ENCODE data around the gene DGKI. TPM values are rescaled to one million over a fixed set of nuclear protein-coding genes. Genes with fewer than 3 reads are reported as not detected.

DGKI gene
- total and polyA plus RNA-seq, 4 donors, result 0.01 to 0.37 (median 0.31) TPM

DNA sequence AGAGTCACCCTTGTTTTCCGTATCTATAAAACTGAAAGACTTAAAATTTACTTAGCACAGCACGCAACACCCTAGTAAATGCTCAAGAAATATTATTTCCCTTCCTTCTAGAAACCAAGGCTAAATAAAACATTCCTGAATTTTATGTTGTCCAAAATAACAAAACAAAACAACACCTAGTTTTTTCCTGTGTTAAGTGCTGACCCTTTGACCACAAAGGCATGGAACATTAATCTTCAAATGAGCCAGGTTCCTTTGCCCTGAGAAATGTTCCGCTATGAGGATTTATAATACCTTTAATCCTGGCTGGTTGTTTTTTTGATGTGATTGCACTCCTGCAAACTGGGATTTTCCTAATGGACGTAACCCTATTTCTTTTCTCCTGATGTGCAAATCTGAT, 29.0 kb upstream of the DGKI start:
- no peaks in the 10 kb centered on the region for H3K27me3 ChIP-seq (ENCODE audit: control insufficient read depth in 4 of 4, insufficient read depth in 4 of 4, low read length in 3 of 4)
- no peak overlapping the region for H3K27ac ChIP-seq (ENCODE audit: low read depth in 1 of 2, low read length in 2 of 2)
- DNase-seq (ENCODE audit: low spot score), result no peak
- H3K36me3 ChIP-seq (ENCODE audit: control insufficient read depth in 4 of 4, insufficient read depth in 3 of 4, low read depth in 1 of 4, low read length in 3 of 4), result peaks cover 20 to 36% (median 31%) of the 10 kb centered on the region in 4 donors
- no peak overlapping the region for H3K4me3 ChIP-seq (ENCODE audit: low read depth in 1 of 3, low read length in 3 of 3)
- H3K9me3 ChIP-seq (ENCODE audit: control insufficient read depth in 4 of 4, low read length in 3 of 4), result no peaks in the 10 kb centered on the region
- TF ChIP-seq HNF4A (conservative IDR thresholded peaks at IDR 0.05) (no peak), JUND (IDR thresholded peaks at IDR 0.05) (no peak), EGR1 (IDR thresholded peaks at IDR 0.05; ENCODE audit: low read depth in 2 of 2) (no peak), RAD21 (IDR thresholded peaks at IDR 0.05) (no peak), YY1 (IDR thresholded peaks at IDR 0.05) (no peak), NR2F2 (IDR thresholded peaks at IDR 0.05) (no peak), FOXA2 (IDR thresholded peaks at IDR 0.05) (no peak), SP1 (IDR thresholded peaks at IDR 0.05) (no peak), FOXA1 (IDR thresholded peaks at IDR 0.05) (no peak), TAF1 (conservative IDR thresholded peaks at IDR 0.05) (no peak), GABPA (IDR thresholded peaks at IDR 0.05 in 1 of 2, conservative IDR thresholded peaks at IDR 0.05 in 1 of 2) (no peak)
- TF ChIP-seq, protein P1, sequence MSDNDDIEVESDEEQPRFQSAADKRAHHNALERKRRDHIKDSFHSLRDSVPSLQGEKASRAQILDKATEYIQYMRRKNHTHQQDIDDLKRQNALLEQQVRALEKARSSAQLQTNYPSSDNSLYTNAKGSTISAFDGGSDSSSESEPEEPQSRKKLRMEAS (IDR thresholded peaks at IDR 0.05), result no peak
- TF ChIP-seq, protein P2, sequence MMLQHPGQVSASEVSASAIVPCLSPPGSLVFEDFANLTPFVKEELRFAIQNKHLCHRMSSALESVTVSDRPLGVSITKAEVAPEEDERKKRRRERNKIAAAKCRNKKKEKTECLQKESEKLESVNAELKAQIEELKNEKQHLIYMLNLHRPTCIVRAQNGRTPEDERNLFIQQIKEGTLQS (IDR thresholded peaks at IDR 0.05), result no peak
- TF ChIP-seq, protein P3, sequence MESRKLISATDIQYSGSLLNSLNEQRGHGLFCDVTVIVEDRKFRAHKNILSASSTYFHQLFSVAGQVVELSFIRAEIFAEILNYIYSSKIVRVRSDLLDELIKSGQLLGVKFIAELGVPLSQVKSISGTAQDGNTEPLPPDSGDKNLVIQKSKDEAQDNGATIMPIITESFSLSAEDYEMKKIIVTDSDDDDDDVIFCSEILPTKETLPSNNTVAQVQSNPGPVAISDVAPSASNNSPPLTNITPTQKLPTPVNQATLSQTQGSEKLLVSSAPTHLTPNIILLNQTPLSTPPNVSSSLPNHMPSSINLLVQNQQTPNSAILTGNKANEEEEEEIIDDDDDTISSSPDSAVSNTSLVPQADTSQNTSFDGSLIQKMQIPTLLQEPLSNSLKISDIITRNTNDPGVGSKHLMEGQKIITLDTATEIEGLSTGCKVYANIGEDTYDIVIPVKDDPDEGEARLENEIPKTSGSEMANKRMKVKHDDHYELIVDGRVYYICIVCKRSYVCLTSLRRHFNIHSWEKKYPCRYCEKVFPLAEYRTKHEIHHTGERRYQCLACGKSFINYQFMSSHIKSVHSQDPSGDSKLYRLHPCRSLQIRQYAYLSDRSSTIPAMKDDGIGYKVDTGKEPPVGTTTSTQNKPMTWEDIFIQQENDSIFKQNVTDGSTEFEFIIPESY (IDR thresholded peaks at IDR 0.05), result no peak
- H3K4me1 ChIP-seq (ENCODE audit: control insufficient read depth in 4 of 4, insufficient read depth in 4 of 4, low read length in 3 of 4), result no peaks in the 10 kb centered on the region
- no peak overlapping the region for H3K9ac ChIP-seq (ENCODE audit: low read depth in 1 of 2, low read length in 2 of 2)
- WGBS, result 94% methylated on average over 4 of the region's 4 CpGs

DNA sequence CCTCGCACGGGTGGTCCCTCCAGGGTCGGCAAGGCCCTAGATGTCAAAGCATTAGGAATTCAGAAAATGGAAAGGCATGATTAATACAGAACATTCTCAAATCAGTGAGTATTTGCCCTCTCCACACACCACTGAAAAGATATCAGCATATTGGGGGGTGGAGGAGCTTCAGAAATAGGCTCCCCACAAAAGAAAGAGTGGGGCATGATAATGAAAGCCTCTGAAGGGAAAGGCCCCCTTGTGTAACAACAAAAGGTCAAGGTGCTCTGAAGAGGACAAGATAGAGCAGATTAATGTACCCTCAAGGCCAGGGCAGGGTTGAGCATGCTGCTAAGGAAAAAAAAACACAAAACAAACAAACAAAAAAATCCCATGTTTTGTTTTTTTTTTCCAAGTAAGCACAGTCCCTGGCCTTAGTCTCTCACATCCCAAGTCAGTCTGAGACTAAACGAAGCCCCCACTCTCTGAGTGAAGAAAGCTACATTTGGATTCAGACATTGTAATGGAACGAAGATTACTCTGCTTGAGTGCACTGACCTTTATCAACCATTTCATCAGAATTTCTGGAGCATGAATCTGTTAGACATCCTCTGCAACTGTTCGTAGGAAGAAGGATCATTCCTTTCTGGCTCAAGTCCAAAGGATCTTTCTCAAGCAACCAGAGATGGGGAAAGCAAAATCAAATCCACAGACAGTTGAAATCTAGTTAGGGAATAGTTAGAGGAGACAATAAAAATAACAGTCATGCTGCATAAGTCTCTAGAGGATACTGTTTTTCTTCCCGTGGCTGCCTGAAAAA, 27.4 kb upstream of the DGKI start:
- no peak overlapping the region for H3K27ac ChIP-seq (ENCODE audit: low read depth in 1 of 2, low read length in 2 of 2)
- 89% methylated on average over 7 of the region's 7 CpGs for WGBS
- no peak overlapping the region for H3K4me3 ChIP-seq (ENCODE audit: low read depth in 1 of 3, low read length in 3 of 3)

More for the DNA sequence above, 27.4 kb upstream of the DGKI start:
- Histone ChIP-seq H3K27me3 (ENCODE audit: control insufficient read depth in 4 of 4, insufficient read depth in 4 of 4, low read length in 3 of 4) (no peaks in the 10 kb centered on the region), H3K9ac (ENCODE audit: low read depth in 1 of 2, low read length in 2 of 2) (no peak overlapping the region), H3K36me3 (ENCODE audit: control insufficient read depth in 4 of 4, insufficient read depth in 3 of 4, low read depth in 1 of 4, low read length in 3 of 4) (peaks cover 14 to 21% (median 17%) of the 10 kb centered on the region in 4 donors), H3K4me1 (ENCODE audit: control insufficient read depth in 4 of 4, insufficient read depth in 4 of 4, low read length in 3 of 4) (no peaks in the 10 kb centered on the region), H3K9me3 (ENCODE audit: control insufficient read depth in 4 of 4, low read length in 3 of 4) (no peaks in the 10 kb centered on the region)
- TF ChIP-seq, protein P4, sequence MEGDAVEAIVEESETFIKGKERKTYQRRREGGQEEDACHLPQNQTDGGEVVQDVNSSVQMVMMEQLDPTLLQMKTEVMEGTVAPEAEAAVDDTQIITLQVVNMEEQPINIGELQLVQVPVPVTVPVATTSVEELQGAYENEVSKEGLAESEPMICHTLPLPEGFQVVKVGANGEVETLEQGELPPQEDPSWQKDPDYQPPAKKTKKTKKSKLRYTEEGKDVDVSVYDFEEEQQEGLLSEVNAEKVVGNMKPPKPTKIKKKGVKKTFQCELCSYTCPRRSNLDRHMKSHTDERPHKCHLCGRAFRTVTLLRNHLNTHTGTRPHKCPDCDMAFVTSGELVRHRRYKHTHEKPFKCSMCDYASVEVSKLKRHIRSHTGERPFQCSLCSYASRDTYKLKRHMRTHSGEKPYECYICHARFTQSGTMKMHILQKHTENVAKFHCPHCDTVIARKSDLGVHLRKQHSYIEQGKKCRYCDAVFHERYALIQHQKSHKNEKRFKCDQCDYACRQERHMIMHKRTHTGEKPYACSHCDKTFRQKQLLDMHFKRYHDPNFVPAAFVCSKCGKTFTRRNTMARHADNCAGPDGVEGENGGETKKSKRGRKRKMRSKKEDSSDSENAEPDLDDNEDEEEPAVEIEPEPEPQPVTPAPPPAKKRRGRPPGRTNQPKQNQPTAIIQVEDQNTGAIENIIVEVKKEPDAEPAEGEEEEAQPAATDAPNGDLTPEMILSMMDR (IDR thresholded peaks at IDR 0.05; ENCODE audit: low read depth, low read length, missing input control), result no peak
- no peak for DNase-seq (ENCODE audit: low spot score)
